HG02870 (cell line): ENCODE data around the gene FNDC3B.
A peak's percentile ranks its signal among the peaks of the same experiment; 100 is the strongest.

Source experiments
- ATAC-seq: cut with Tn5 transposase; IDR thresholded peaks from one replicate; pipeline ENCODE4 v1.9.1; 2021; ENCODE audit warnings: mild to moderate bottlenecking, moderate library complexity; ENCODE audit not compliant: unreplicated experiment

Gene FNDC3B

DNA sequence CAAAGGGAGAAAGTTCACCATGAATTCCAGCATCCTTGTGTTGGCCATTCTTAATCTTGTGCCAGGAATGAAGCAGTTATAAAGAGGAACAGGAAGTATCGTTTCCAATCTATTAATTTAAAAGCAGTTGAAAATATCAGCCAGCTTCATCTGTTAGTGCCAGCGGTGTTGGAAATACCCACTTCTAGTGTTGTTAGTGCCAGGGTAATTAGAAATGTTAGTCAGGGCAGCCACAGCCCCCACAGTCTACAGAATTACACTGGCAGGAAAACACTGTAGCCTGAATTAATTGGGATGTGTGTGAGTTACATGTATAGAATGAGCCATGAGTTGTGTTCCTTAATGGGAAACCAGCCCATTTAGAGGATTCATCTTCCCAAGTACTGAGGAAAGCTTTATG, 281.1 kb downstream of the FNDC3B start:
- no peak for ATAC-seq

DNA sequence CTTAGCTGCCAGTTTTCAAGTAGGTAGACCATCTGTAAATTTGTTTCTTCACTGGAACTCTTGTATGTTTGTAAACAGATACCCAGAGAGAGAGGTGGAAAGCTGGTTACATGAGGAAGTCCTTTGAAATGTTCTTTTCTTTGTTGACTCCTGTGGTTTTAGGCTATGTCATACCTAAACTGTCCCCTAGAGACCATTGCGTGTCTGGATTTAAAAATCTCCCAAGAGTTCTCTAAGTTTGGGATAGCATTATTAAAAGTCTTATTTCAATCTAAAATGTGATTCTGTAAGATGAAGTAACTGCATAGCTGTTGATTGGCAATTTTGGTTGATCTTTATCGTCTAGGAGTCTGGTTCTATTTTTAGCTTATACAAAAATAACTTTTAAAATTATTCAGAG, 281.7 kb downstream of the FNDC3B start:
- no peak for ATAC-seq

DNA sequence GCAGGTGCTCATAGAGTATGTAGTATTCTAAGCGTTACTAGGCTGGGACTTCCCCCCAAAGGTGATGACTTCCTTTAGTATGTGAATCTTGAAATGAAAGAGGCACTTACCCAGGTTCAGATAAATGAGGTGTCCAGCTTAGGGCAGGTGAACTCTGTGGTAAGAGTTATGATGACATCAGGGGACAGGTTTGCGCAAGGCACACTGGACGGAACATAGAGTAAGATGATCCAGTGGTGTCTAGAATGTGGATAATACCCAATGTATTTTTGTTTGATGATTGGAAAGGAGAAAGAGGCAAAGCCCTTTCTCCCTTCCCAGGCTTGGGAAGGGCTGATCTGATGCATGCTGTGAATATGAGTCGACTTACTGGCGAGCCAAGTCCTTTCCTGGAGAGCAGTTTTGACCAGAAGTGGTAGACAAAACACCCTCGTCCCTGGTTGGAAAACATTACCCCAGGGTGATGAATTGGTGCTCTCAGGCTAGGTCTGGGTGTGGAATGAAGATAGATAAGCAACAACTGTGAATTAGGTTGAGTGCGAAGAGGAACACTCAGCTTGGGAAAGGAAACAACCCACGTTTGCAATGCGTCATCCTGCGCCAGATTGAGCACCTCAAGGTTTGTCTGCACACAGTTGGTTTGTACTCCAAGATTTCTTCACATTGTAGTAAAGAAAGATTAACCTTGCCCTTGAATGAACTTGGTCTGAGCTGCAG, 284.7 kb downstream of the FNDC3B start:
- no peak for ATAC-seq

DNA sequence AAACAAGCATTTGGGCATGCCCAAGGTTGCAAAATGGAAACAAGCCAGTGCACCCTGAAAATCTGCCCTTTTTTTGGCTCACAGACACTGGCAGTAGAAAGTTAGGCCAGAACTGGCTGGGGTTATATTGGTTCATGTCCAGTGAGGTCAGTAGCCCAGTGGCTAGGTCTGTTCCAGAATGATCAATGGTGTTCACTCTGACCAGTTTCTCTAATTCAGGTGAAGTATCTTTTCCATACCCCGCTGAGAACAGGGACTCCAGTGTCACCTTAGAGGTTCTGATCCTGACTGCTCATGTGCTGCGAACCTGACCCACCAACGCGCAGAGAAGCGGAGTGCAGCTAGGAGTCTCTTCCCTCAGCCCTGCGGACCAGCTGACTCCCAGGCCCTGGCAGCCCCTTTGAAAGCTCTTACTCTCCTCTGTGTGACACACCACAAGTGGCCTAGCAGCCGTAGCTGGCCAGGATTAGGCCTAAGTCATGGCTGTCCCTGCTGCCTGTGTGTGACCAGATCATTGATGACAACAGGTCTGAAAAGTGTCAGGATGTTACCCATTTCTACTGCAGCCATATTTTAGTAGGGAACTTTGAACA, 285.3 kb downstream of the FNDC3B start:
- ATAC-seq, result no peak

DNA sequence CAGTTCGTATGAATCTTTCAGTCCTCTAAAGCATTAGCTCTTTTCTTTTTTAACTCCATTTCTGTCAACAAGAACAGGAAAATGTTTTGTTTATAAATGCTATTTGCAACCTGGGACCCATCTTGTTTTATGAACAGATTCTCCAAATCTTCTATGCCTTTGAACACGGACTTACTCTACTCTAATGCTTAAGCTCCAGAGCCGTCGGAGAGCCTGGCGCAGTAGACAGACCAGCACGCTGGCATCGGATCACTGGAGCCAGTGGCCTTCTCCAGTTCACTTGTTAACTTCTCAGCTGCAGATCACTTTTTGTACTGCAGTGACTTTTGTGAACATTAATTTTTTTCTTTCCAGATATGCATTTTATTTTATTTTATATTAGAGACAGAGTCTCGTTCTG, 286.1 kb downstream of the FNDC3B start:
- ATAC-seq, result no peak

DNA sequence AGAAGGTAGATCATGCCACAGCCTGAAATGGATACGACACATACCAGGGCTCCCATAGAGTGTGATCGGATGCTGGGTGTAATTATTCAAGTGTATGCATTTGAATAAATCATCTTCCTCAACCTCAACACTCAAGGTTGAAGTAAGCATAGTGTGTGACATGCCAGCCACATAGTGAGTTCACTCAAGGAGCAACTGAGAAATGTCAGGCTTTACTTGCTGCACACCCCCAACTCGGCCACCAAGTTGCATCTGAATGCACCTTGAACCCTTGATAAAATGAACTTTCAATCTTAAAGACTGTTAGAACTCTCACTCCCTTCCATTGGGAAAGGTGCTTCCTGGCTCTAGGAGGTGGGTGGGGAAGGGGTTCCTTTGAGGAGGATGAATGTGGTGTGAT, 287.6 kb downstream of the FNDC3B start:
- no peak for ATAC-seq

DNA sequence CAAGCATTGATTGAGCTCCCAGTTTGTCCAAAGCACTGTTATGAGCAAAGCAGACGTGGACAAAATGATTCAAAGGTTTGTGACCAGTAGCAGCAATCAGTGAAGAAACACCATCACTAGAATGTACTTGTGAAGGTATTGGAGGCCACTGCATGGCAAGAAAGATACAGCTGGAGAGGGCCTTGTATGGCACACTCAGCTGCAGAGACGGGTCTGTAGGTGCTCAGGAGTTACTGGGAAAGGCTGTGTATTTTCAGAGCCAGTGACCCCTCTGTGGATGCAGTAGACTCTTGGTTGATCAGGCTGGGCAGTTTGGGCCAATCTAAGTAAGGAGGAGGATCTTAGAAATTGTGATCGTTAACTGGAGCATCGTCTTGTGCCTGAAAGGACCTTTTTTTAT, 288.9 kb downstream of the FNDC3B start:
- ATAC-seq, result no peak

DNA sequence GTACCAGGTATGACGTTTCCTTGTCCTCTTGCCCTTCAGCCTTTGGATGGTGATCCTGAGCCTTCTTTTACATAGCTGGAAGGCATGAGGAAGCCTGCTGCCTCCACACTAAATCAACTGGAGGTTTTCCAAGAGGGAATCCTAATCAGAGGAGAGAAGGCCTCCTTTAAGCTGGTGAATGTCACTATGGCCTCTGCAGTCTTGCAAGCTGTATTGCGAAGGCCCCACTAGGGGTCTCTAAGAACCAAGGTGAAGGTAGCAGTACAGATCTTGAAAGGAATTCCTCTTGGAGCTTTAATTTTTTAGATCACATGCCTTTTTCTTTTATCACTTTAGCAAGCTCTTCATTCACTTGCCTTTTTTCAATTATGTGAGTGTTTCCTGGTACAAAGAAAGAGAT, 289.7 kb downstream of the FNDC3B start:
- ATAC-seq, result no peak

DNA sequence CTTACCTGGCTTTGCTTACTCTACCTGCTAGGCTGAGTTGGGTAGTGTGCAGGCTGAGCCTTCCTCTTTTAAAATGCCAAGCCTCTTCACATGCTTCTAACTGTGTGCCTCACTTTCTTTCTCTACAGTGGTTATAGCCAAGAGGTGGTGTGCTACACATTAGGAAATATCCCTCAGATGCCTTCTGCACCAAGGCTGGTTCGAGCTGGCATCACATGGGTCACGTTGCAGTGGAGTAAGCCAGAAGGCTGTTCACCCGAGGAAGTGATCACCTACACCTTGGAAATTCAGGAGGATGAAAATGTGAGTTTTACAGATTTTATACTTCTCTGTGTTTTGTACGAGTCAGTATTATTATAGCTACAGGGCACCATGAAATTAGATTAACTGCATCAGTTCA, 291.0 kb downstream of the FNDC3B start:
- ATAC-seq, result no peak

DNA sequence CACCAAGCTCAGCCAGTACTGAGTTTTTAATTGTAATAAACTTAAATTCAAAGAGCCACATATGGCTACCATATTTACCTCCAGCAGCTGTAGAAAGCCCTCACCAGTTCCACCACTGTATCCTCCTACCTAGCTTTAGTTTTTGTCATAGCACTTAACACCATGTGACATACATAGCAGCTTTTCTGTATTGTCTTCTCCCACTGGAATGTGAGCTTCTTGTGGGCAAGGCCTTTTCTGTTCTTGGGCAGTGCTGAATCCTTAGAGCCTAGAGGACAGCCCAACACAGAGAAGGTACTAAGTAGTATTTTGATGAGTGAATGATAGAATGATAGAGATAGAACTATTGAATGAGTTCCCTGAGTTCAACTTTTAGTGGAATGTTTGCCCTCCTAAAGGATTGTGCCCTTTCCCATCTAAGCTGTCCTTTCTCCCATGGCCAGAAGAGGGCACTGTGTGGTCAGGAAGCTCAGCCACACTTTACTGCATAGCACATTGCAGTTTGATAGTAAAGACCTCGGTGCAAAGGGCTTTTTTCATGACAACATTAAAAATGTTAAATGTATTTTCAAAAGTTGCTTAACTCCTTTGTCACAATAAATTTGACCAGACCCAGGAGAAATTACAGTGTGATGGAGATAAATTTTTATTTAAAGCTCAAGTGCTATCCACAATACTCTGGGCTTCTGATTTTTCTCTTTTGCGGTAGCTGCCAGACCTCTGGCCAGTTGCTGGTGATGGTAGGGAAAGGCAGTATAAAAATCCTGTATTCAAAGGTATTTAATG, 293.1 kb downstream of the FNDC3B start:
- ATAC-seq, result peak; percentile 78

DNA sequence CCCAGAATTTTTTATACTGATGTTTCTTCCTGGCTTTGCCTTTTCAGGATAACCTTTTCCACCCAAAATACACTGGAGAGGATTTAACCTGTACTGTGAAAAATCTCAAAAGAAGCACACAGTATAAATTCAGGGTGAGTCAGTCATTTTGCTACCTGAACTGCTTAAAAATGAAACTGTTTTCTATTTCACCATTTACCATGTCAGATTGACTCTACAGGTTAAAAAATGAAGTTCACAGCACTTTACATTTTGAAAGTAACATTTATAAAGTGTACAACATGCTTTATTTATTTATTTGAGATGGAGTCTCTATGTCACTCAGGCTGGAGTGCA, 293.6 kb downstream of the FNDC3B start:
- no peak for ATAC-seq

DNA sequence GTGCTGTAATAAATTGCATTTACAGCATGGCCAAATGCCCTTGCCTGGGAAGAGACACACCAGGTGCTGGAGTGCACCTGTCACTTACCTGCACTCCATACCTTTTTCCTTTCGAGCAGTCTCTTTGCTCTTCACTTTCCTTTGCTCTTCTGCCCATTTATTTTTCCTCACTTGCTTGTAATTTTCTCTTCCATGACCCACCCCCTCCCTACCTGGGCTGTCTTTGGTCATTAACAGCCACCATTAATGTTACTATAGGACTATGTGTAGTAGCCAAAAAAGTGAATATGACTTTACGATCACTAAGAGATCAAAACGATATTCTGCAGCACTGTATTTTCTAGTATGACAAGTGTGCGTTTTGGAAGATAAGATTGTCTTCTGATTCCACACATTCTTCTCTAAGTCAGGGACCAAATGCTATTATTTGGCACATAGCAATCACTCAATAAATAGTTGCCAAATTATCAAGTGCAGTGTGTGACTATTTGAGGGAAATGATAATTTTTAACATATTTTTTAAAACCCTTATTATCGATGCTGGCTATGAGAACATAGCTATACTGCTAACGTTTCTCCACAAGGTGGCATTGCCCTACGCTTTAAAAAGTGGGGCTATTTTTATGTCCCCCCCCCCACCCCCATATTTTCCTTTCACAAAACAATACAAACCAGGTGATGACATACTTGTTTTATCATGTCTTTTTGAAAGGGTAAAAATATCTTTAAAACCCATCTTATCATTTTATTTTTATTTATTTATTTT, 294.5 kb downstream of the FNDC3B start:
- ATAC-seq, result no peak

DNA sequence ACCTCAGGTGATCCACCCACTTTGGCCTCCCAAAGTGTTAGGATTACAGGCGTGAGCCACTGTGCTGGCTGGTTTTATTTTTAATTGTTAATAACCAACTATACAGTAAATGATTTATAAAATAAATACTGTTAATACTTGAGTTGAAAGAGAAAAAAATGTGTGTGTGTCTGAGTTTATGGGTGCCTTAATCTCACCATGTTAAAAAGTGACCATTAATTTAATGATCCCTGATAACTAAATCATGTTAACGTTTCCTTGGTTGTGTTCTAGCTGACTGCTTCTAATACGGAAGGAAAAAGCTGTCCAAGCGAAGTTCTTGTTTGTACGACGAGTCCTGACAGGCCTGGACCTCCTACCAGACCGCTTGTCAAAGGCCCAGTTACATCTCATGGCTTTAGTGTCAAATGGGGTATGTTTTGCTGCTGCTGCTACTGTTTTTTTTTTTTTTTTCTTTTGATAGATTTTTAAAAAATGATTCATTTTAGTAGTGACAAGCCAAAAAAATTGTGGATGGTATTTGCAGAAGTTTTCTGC, 295.4 kb downstream of the FNDC3B start:
- no peak for ATAC-seq

DNA sequence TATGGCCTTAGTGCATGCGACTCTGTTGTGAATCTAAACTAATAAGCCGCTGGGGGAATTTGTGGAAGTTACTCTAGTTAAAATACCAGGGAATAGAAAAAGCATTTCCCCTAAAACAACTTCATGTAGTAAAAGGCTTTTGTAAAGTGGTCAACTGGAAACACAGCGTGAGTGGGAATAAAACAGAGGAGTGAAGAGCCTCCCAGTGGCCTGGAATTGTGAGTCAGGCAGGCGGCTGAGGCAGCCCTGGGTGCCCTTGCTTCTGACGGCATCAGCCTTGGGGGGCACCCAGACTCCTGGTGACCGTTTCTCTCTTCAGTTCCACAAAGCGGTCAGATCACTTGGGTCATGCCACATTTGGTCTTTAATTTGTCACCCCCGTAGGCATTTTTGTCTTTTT, 300.5 kb downstream of the FNDC3B start:
- ATAC-seq, result no peak

DNA sequence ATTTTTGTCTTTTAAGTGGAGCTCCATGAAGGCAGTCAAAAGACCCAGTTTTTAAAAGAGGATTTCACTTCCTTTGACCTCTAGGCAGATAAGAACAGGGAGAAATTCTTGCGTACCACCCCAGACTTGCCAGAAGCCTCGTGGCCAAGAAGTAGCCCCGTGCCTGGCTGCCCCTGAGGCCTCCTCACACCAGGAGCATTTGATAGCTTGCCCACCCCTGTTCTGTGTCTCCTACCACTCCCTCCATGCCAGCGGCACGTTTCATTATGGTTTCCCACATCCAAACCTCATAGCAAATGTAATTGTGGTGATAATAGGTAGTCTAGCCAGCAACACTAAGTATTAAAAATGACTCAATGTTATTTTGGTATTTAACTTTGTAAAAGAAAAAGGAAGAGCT, 301.2 kb downstream of the FNDC3B start:
- no peak for ATAC-seq

DNA sequence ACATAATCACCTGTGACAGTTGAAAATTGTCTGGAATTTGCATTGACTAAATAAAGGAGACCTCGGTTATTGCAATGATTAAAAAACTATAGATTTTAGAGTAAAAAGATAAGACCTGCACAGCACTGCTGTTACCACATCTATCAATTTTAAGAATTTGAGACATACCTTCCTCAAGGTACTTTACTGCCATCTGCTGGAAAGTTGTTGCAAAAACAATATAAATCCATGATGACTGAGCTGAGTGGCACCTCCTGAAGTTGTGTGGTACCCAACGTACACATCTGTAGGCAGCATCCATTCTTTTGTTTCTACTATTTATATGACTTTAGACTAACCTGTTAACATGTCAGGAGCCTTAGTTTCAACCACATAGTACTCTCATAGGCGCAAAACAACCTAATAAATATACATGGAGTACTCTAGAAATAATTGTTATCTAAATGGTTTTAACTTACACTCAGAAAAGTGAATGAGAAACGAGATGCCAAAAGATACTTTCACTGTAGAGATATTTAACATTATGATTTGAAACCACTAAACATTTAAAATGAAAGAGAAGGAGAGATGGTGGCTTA, 302.2 kb downstream of the FNDC3B start:
- ATAC-seq, result no peak

DNA sequence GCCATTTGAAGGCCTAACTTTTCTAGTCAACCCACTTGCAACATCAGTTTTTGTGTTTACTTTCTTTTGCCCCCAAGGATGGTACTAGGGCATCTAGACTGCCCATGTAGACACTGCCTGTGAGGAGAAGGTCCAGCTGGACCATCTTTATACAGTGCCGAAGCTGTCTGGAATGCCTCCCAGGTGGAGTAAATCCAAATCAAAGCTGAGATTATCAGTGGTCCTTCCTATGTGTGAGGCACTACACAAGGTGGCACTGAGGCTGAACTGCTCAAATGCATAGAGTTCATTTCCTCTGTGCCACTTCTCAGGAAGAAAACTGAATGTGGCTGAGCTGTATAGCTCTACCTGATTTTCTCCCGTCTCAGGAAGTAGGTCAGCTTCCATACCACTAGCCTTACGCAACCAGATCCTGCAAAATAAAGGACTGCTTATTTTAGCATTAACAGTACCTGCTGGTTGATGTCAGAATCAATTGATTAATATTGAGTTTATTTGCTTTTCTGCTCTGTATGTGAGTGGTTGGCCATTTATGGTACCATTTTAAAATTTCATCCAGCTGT, 302.8 kb downstream of the FNDC3B start:
- no peak for ATAC-seq

DNA sequence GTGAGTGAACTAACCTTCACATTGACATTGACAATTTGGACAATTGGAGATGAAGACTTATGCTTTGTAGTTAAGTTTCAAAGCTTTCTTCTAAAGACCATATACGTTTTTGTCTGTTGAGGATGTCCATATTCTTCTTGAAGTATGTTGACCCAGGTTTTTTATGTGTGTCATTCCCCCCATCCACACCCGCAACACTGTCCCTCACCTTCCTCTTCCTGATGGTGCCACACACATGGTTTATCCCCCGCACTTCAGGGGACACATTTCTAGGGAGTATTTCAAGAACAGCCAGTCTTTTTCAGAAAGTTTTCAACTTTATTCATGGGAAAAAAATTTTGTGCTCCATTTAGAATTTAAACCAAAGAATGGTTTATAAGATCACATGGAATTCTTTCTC, 303.7 kb downstream of the FNDC3B start:
- ATAC-seq, result no peak

DNA sequence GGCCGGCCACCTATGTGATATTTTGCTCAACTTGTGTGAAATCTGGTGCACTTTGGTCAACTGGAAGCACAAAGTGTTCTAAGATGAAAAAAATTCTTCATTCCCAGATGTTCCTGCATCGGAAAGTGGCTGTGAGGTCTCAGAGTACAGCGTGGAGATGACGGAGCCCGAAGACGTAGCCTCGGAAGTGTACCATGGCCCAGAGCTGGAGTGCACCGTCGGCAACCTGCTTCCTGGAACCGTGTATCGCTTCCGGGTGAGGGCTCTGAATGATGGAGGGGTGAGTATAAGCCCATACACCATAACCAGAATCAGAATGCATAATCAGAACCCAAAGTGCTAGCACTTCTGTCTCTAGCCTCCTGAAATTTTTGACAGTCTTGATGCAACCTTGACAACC, 304.6 kb downstream of the FNDC3B start:
- no peak for ATAC-seq

DNA sequence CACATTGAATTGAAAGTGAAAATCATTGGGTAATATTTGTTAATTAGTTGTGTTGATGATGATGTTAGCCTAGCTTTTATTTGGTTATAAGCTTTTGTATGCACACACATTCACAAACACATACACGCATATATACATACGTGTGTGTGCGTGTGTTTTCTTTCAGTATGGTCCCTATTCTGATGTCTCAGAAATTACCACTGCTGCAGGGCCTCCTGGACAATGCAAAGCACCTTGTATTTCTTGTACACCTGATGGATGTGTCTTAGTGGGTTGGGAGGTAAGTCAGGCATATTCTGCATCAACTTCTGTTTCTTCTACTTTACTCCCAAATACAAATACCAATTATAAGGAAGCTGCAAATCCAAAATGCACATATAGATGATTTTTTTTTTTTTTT, 306.8 kb downstream of the FNDC3B start:
- ATAC-seq, result no peak
